ENCODE data around the gene SUPV3L1.

SUPV3L1 gene

DNA sequence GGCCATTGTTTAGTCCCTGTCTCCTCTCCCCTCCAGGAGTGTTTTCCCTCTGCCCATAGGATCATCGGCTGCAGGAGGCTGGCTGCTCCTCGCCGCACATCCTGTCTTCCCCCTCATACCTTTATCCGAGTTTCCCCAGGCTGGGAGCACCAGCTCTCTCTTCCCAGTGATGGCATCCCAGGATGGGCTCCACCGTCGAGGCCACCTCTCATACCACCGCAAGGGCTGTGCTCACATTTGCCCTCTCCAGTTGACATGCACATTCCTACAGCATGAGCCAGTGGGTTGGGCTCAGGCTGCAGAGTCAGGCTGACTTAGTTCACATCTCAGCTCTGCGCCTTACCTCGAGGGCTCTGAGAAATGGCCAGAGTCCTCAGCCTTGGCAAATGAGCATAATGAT lies 52.2 kb downstream of the SUPV3L1 start:
- Histone ChIP-seq H3K4me3 (ENCODE audit: insufficient read length, low read depth) (no peak overlapping the region), H3K9ac (ENCODE audit: insufficient read length, low read depth) (no peak overlapping the region), H3K36me3 (ENCODE audit: insufficient read depth, insufficient read length, low read length) (no peaks in the 10 kb centered on the region), H3K27me3 (ENCODE audit: insufficient read depth, insufficient read length) (no peaks in the 10 kb centered on the region), H3K9me3 (ENCODE audit: insufficient read depth, low read length) (no peaks in the 10 kb centered on the region), H3K4me1 (ENCODE audit: insufficient read depth, insufficient read length) (peaks cover 5% of the 10 kb centered on the region)
- TF ChIP-seq ZNF274 (IDR thresholded peaks at IDR 0.05; ENCODE audit: low read depth, low read length) (no peak), YY1 (IDR thresholded peaks at IDR 0.05; ENCODE audit: insufficient read depth, insufficient read length) (no peak), SUZ12 (IDR thresholded peaks at IDR 0.05; ENCODE audit: extremely low read depth, insufficient read depth, insufficient read length) (no peak)
- DNase-seq (ENCODE audit: low read depth, low spot score): peak; percentile 33

DNA sequence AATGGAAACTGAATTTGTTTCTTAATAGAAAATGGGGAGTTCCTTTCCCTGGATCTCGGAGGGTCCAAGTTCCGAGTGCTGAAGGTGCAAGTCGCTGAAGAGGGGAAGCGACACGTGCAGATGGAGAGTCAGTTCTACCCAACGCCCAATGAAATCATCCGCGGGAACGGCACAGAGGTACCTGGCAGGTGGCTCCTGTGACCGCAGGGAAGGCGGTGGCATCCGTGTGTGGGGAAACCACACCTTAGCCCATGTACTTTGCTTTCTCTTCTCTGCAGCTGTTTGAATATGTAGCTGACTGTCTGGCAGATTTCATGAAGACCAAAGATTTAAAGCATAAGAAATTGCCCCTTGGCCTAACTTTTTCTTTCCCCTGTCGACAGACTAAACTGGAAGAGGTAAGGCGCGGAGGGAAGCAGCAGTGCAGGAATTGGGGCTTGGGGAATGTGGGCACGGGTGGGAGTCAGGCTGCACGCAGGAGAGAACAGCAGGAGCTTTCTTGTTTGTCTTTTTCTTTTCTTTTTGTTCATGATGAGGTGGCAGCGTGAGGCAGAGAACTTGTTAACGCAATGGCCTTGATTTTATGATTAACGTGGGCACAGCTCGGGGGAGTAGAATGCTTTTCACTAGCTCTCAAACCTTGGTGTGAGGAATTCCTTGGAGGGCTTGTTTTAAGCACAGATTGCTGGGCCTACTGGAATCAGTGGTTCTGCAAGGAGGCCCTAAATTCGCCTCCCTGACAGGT lies 52.9 kb downstream of the SUPV3L1 start:
- TF ChIP-seq YY1 (IDR thresholded peaks at IDR 0.05; ENCODE audit: insufficient read depth, insufficient read length): no peak
- TF ChIP-seq SUZ12 (IDR thresholded peaks at IDR 0.05; ENCODE audit: extremely low read depth, insufficient read depth, insufficient read length): no peak
- no peak for TF ChIP-seq ZNF274 (IDR thresholded peaks at IDR 0.05; ENCODE audit: low read depth, low read length)
- no peak overlapping the region for H3K9ac ChIP-seq (ENCODE audit: insufficient read length, low read depth)
- H3K4me1 ChIP-seq (ENCODE audit: insufficient read depth, insufficient read length): peaks cover 5% of the 10 kb centered on the region
- no peak overlapping the region for H3K4me3 ChIP-seq (ENCODE audit: insufficient read length, low read depth)
- H3K27me3 ChIP-seq (ENCODE audit: insufficient read depth, insufficient read length): no peaks in the 10 kb centered on the region
- H3K9me3 ChIP-seq (ENCODE audit: insufficient read depth, low read length): no peaks in the 10 kb centered on the region
- DNase-seq (ENCODE audit: low read depth, low spot score): no peak
- no peaks in the 10 kb centered on the region for H3K36me3 ChIP-seq (ENCODE audit: insufficient read depth, insufficient read length, low read length)

DNA sequence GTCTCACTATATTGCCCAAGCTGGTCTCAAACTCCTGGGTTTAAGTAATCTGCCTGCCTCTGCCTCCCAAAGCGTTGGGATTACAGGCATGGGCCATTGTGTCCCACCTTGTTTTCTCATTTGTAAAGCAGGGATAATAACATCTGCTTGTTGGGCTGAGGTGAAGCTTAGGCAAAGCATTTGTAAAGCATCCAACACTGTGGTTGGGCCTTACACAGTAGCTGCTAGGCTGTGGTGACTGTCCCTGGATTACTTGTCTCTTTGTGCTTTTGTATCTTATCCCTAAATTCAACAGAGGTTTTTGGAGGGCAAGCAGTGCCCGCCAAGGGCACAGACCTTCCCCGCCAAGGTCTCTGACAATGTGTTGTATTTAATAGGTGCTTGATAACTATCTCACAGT lies 54.4 kb downstream of the SUPV3L1 start:
- H3K9ac ChIP-seq (ENCODE audit: insufficient read length, low read depth): no peak overlapping the region
- H3K27me3 ChIP-seq (ENCODE audit: insufficient read depth, insufficient read length): no peaks in the 10 kb centered on the region
- TF ChIP-seq SUZ12 (IDR thresholded peaks at IDR 0.05; ENCODE audit: extremely low read depth, insufficient read depth, insufficient read length): no peak
- TF ChIP-seq ZNF274 (IDR thresholded peaks at IDR 0.05; ENCODE audit: low read depth, low read length): no peak
- TF ChIP-seq YY1 (IDR thresholded peaks at IDR 0.05; ENCODE audit: insufficient read depth, insufficient read length): no peak
- no peak for DNase-seq (ENCODE audit: low read depth, low spot score)
- no peak overlapping the region for H3K4me3 ChIP-seq (ENCODE audit: insufficient read length, low read depth)
- no peaks in the 10 kb centered on the region for H3K36me3 ChIP-seq (ENCODE audit: insufficient read depth, insufficient read length, low read length)
- H3K9me3 ChIP-seq (ENCODE audit: insufficient read depth, low read length): no peaks in the 10 kb centered on the region
- peaks cover 5% of the 10 kb centered on the region for H3K4me1 ChIP-seq (ENCODE audit: insufficient read depth, insufficient read length)

DNA sequence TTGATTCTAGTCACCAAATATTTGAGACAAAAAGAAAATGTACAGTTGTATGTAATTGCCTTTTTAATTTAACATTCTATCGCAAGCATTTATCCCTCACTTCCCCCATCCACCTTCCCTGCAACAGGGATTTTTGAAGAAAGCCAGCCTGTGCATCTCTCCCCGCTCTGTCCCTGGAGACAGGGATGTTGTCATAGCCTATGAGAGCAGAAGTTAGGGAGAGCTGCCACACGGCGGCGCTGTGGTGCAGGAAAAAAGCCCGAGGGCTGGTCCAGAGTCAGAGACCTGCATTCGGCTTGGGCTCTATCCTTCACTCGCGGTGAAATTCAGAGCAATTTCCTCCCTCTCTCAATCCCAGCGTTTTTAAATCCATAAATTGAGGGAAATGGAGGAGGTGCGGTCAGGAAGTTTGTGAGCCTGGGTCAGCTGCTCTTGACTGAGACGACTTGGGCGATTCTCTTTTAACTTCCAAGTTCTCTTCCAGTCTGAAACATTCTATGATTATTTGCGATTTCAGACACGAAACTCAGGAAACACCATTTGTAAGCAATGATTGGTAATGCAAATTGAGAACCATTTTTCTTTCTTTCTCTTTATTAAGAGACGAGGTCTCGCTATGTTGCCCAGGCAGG lies 57.6 kb downstream of the SUPV3L1 start:
- no peaks in the 10 kb centered on the region for H3K9me3 ChIP-seq (ENCODE audit: insufficient read depth, low read length)
- no peaks in the 10 kb centered on the region for H3K36me3 ChIP-seq (ENCODE audit: insufficient read depth, insufficient read length, low read length)
- TF ChIP-seq ZNF274 (IDR thresholded peaks at IDR 0.05; ENCODE audit: low read depth, low read length) (no peak), YY1 (IDR thresholded peaks at IDR 0.05; ENCODE audit: insufficient read depth, insufficient read length) (no peak), SUZ12 (IDR thresholded peaks at IDR 0.05; ENCODE audit: extremely low read depth, insufficient read depth, insufficient read length) (no peak)
- H3K27me3 ChIP-seq (ENCODE audit: insufficient read depth, insufficient read length): no peaks in the 10 kb centered on the region
- no peak overlapping the region for H3K9ac ChIP-seq (ENCODE audit: insufficient read length, low read depth)
- no peak overlapping the region for H3K4me3 ChIP-seq (ENCODE audit: insufficient read length, low read depth)
- H3K4me1 ChIP-seq (ENCODE audit: insufficient read depth, insufficient read length): peaks cover 5% of the 10 kb centered on the region
- DNase-seq (ENCODE audit: low read depth, low spot score): peak; percentile 65

DNA sequence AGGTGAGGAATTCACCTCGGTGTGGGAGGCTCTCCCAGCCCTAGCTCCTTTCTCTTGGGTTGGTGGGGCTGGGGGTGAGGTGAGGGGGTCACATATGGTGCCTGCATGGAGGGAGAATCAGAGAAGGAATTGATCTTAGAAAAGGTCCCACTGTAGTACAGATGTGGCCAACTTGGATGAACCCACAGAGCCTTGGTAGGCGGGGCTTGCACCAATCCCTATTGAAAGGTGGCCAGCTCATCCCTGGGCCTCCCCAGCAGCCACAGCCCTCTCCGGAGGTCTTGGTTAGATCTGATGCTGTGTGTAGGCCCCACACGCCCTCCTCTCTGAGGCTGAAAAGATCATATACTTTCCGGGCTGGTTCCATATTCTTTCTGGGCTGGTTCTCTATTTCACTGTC lies 59.1 kb downstream of the SUPV3L1 start:
- H3K4me3 ChIP-seq (ENCODE audit: insufficient read length, low read depth): no peak overlapping the region
- TF ChIP-seq YY1 (IDR thresholded peaks at IDR 0.05; ENCODE audit: insufficient read depth, insufficient read length) (no peak), ZNF274 (IDR thresholded peaks at IDR 0.05; ENCODE audit: low read depth, low read length) (no peak)
- no peaks in the 10 kb centered on the region for H3K9me3 ChIP-seq (ENCODE audit: insufficient read depth, low read length)
- H3K9ac ChIP-seq (ENCODE audit: insufficient read length, low read depth): no peak overlapping the region
- H3K36me3 ChIP-seq (ENCODE audit: insufficient read depth, insufficient read length, low read length): no peaks in the 10 kb centered on the region
- DNase-seq (ENCODE audit: low read depth, low spot score): no peak
- H3K27me3 ChIP-seq (ENCODE audit: insufficient read depth, insufficient read length): no peaks in the 10 kb centered on the region
- peaks cover 3% of the 10 kb centered on the region for H3K4me1 ChIP-seq (ENCODE audit: insufficient read depth, insufficient read length)

DNA sequence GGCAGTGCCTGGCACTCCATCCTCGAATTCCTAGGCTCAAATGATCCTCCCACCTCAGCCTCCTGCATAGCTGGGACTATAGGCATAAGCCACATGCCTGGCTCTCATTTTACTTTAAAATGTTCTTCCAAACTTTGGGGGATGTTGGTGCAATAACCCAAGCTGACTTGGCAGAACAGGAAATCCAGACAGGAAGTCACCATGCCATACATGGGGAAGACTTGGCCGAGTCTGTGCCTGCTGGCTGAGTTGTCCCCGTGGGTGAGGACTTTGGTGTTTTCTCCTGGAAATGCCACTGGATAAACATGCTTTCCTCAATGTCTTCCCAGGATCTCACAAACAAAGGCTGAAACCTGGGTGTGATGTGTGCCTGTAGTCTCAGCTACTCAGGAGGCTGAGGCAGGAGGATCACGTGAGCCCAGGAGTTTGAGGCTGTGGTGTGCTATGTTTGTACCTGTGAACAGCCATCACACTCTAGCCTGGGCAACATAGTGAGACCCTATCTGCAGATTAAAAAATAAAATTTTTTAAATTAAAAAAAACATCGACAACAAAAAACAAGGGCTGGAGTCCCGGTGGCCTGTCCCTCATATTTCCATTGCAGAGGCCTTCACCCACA lies 59.9 kb downstream of the SUPV3L1 start:
- Histone ChIP-seq H3K9ac (ENCODE audit: insufficient read length, low read depth) (no peak overlapping the region), H3K27me3 (ENCODE audit: insufficient read depth, insufficient read length) (no peaks in the 10 kb centered on the region), H3K36me3 (ENCODE audit: insufficient read depth, insufficient read length, low read length) (no peaks in the 10 kb centered on the region), H3K4me1 (ENCODE audit: insufficient read depth, insufficient read length) (peaks cover 3% of the 10 kb centered on the region), H3K9me3 (ENCODE audit: insufficient read depth, low read length) (no peaks in the 10 kb centered on the region), H3K4me3 (ENCODE audit: insufficient read length, low read depth) (no peak overlapping the region)
- DNase-seq (ENCODE audit: low read depth, low spot score): no peak
- TF ChIP-seq SUZ12 (IDR thresholded peaks at IDR 0.05; ENCODE audit: extremely low read depth, insufficient read depth, insufficient read length): no peak
- no peak for TF ChIP-seq ZNF274 (IDR thresholded peaks at IDR 0.05; ENCODE audit: low read depth, low read length)
- TF ChIP-seq YY1 (IDR thresholded peaks at IDR 0.05; ENCODE audit: insufficient read depth, insufficient read length): no peak

DNA sequence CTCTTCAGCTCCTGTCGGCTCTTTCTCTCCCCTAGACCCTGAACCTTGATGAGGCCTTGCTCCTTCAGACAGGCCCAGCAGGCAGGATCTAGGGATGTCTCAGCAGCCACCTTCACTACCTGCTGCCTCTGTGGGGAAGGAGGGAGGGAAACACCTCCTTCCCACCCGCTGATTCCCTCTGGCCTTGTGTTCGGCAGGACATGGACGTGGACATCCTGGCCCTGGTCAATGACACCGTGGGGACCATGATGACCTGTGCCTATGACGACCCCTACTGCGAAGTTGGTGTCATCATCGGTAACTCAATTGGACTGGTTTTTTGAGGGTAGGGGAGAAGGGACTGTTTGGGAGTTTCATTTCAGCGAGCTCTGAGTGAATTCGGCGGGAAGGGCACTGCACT lies 60.4 kb downstream of the SUPV3L1 start:
- Histone ChIP-seq H3K4me1 (ENCODE audit: insufficient read depth, insufficient read length) (peaks cover 3% of the 10 kb centered on the region), H3K36me3 (ENCODE audit: insufficient read depth, insufficient read length, low read length) (no peaks in the 10 kb centered on the region), H3K27me3 (ENCODE audit: insufficient read depth, insufficient read length) (no peaks in the 10 kb centered on the region), H3K9ac (ENCODE audit: insufficient read length, low read depth) (no peak overlapping the region), H3K4me3 (ENCODE audit: insufficient read length, low read depth) (no peak overlapping the region), H3K9me3 (ENCODE audit: insufficient read depth, low read length) (no peaks in the 10 kb centered on the region)
- TF ChIP-seq SUZ12 (IDR thresholded peaks at IDR 0.05; ENCODE audit: extremely low read depth, insufficient read depth, insufficient read length) (no peak), ZNF274 (IDR thresholded peaks at IDR 0.05; ENCODE audit: low read depth, low read length) (no peak), YY1 (IDR thresholded peaks at IDR 0.05; ENCODE audit: insufficient read depth, insufficient read length) (no peak)
- DNase-seq (ENCODE audit: low read depth, low spot score): no peak

Data from NT2/D1 (cell line).